ENCODE data around the gene CAND2. TPM values are rescaled to one million over a fixed set of nuclear protein-coding genes. Genes with fewer than 3 reads are reported as not detected.
A peak's percentile ranks its signal among the peaks of the same experiment; 100 is the strongest.
"Not testable (repeated sequence)": the region's sequence is repeated elsewhere in the genome, so short reads cannot be mapped to it uniquely, and the experiment has no call there.

CAND2 gene
- total and polyA plus RNA-seq, 2 donors (not counting 1 experiment from before 2014, with no cell fraction given), result 2.5 to 16.7 TPM

- not testable (repeated sequence) for H3K27ac ChIP-seq (ENCODE audit: insufficient read depth, low read length); H4K20me1 ChIP-seq (ENCODE audit: control insufficient read depth, extremely low read depth, insufficient read depth, low read length); H3K4me3 ChIP-seq (replicated peaks in 1 of 4; ENCODE audit: control extremely low read depth in 1 of 4, insufficient read depth in 1 of 4, low read depth in 3 of 4, low read length in 4 of 4); H3K4me1 ChIP-seq (ENCODE audit: control insufficient read depth, extremely low read depth, insufficient read depth, low read length); H3K4me2 ChIP-seq (ENCODE audit: extremely low read depth, insufficient read depth, low read length); H3K9me3 ChIP-seq (ENCODE audit: control insufficient read depth, insufficient read depth, low read depth, low read length); H2AFZ ChIP-seq (ENCODE audit: low read length); H3K79me2 ChIP-seq (ENCODE audit: control insufficient read depth, insufficient read depth, low read length); H3K9ac ChIP-seq (ENCODE audit: insufficient read depth, low read length); H3K27me3 ChIP-seq (ENCODE audit: control insufficient read depth, insufficient read depth, low read length); H3K36me3 ChIP-seq (ENCODE audit: control insufficient read depth, insufficient read depth, low read length)
- TF ChIP-seq CTCF (conservative IDR thresholded peaks at IDR 0.05 in 1 of 2, IDR thresholded peaks at IDR 0.05 in 1 of 2; ENCODE audit: low read depth in 1 of 2, low read length in 2 of 2), result peak; percentile 48 to 49
- peak in 1 of 2 donors; percentile 25 for DNase-seq (ENCODE audit: low read depth in 2 of 2)
Measured at GRCh38 chr3:12787346-12787745, 9.1 kb upstream of the CAND2 start.

GRCh38 chr3:12787967-12788690, 8.4 kb upstream of the CAND2 start:
- H3K9ac ChIP-seq (ENCODE audit: insufficient read depth, low read length); DNase-seq (ENCODE audit: low read depth in 2 of 2); H2AFZ ChIP-seq (ENCODE audit: low read length); H3K4me3 ChIP-seq (replicated peaks in 1 of 4; ENCODE audit: control extremely low read depth in 1 of 4, insufficient read depth in 1 of 4, low read depth in 3 of 4, low read length in 4 of 4); H3K36me3 ChIP-seq (ENCODE audit: control insufficient read depth, insufficient read depth, low read length); H4K20me1 ChIP-seq (ENCODE audit: control insufficient read depth, extremely low read depth, insufficient read depth, low read length); H3K79me2 ChIP-seq (ENCODE audit: control insufficient read depth, insufficient read depth, low read length); H3K9me3 ChIP-seq (ENCODE audit: control insufficient read depth, insufficient read depth, low read depth, low read length); H3K27ac ChIP-seq (ENCODE audit: insufficient read depth, low read length); H3K4me2 ChIP-seq (ENCODE audit: extremely low read depth, insufficient read depth, low read length); H3K4me1 ChIP-seq (ENCODE audit: control insufficient read depth, extremely low read depth, insufficient read depth, low read length); H3K27me3 ChIP-seq (ENCODE audit: control insufficient read depth, insufficient read depth, low read length): not testable (repeated sequence)

- H4K20me1 ChIP-seq (ENCODE audit: control insufficient read depth, extremely low read depth, insufficient read depth, low read length), result no peaks in the 10 kb centered on the region
- no peaks in the 10 kb centered on the region for H3K36me3 ChIP-seq (ENCODE audit: control insufficient read depth, insufficient read depth, low read length)
- no peaks in the 10 kb centered on the region for H3K4me1 ChIP-seq (ENCODE audit: control insufficient read depth, extremely low read depth, insufficient read depth, low read length)
- no peak overlapping the region for H2AFZ ChIP-seq (ENCODE audit: low read length)
- H3K79me2 ChIP-seq (ENCODE audit: control insufficient read depth, insufficient read depth, low read length), result no peaks in the 10 kb centered on the region
- H3K9ac ChIP-seq (ENCODE audit: insufficient read depth, low read length), result no peak overlapping the region
- H3K4me2 ChIP-seq (ENCODE audit: extremely low read depth, insufficient read depth, low read length), result no peak overlapping the region
- no peak for DNase-seq (ENCODE audit: low read depth in 2 of 2)
- no peaks in the 10 kb centered on the region for H3K27me3 ChIP-seq (ENCODE audit: control insufficient read depth, insufficient read depth, low read length)
- H3K9me3 ChIP-seq (ENCODE audit: control insufficient read depth, insufficient read depth, low read depth, low read length), result no peaks in the 10 kb centered on the region
- TF ChIP-seq EZH2 (IDR thresholded peaks at IDR 0.05; ENCODE audit: low read length, missing control alignments), result no peak
- TF ChIP-seq CTCF (conservative IDR thresholded peaks at IDR 0.05 in 1 of 2, IDR thresholded peaks at IDR 0.05 in 1 of 2; ENCODE audit: low read depth in 1 of 2, low read length in 2 of 2), result no peak
- H3K4me3 ChIP-seq (replicated peaks in 1 of 4; ENCODE audit: control extremely low read depth in 1 of 4, insufficient read depth in 1 of 4, low read depth in 3 of 4, low read length in 4 of 4), result no peak overlapping the region
- no peak overlapping the region for H3K27ac ChIP-seq (ENCODE audit: insufficient read depth, low read length)
Measured at GRCh38 chr3:12791430-12791829, 5.0 kb upstream of the CAND2 start.

All from fibroblast of lung (primary cell).